Sigmoid colon (tissue), 4 donors: ENCODE data around the gene MTG2.

Experiments used
- CTCF ChIP-seq, 4 experiments: fragments of 450-650 bp in 3 of 4; fragments of 200-600 bp in 1 of 4; IDR thresholded peaks; one replicate each; pipeline ENCODE4 v1.5.1; 2016 to 2019; ENCODE audit warnings: antibody characterized with exemption in 4 of 4, mild to moderate bottlenecking in 3 of 4, moderate library complexity in 2 of 4
- EP300 ChIP-seq, 4 donors: sonication (generic); formaldehyde crosslinking; IDR thresholded peaks; one replicate each; pipeline ENCODE4 v1.6.1; 2017; ENCODE audit warnings: antibody characterized with exemption in 4 of 4
- POLR2A ChIP-seq, 2 donors: fragments of 450-650 bp; IDR thresholded peaks; one replicate each; pipeline ENCODE4 v1.6.1; 2016; ENCODE audit warnings: antibody characterized with exemption in 2 of 2, mild to moderate bottlenecking in 2 of 2, moderate library complexity in 2 of 2
- POLR2AphosphoS5 ChIP-seq, 4 donors: sonication (generic); formaldehyde crosslinking; IDR thresholded peaks; one replicate each; pipeline ENCODE4 v1.6.1; 2017; ENCODE audit warnings: antibody characterized with exemption in 4 of 4

- TF ChIP-seq POLR2AphosphoS5 (IDR thresholded peaks at IDR 0.05) (no peak), CTCF (IDR thresholded peaks at IDR 0.05) (no peak), POLR2A (IDR thresholded peaks at IDR 0.05) (no peak), EP300 (IDR thresholded peaks at IDR 0.05) (no peak)
These were observed 32.5 kb downstream of the MTG2 start for GRCh38 chr20:62215020-62215990.
